ENCODE data around the gene NAPSA. TPM values are rescaled to one million over a fixed set of nuclear protein-coding genes. Genes with fewer than 3 reads are reported as not detected.
A peak's percentile ranks its signal among the peaks of the same experiment; 100 is the strongest.

Gene NAPSA
- total and polyA plus RNA-seq, 9 of the 15 experiments (the other 6 are each of a cell fraction or from before 2014, with no cell fraction given): 0.25 to 1.9 (median 0.69) TPM

DNA sequence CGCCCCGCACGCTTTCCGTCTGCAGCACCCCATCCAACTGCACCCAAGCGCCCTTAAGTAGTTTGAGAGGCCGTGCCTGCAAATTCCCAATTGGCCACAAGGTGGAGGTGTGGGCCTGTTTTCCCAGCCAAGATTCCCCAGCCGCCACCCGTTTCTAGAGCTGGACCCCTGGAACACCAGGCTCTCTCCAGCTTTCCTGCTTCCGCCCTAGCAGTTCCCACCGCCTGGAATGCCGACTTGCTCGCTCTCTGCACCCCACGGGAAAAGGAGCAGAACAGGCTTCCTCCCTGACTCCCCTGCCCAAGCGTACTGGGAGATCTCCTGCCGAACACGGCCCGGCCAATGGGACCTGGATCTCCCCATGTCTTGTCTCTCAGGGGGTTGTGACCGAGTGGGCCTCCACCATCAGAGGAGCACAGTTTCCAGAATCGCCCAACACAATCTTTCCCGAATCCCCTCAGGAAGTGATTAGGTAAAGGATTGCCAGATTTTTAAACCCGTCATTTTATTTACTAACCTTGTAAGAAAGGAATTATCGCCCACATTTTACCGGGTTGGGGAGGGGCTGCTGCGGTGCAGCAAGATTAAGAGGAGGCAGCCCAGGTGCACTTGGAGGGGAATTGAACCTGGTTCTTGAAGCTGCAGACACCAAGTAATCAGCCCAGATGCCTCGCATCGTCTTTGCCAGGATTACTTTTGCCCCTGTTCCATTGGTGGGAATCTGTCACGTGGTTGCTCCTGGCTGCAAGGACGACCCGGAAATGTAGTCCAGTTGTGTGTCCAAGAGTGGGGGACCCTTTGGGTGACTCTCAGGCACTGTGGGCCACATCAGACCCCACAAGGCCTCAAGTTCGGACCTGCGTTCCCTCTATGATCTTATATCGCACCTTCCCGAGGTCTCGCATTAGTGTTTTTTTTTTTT, 3.5 kb upstream of the NAPSA start (continued):
- TF ChIP-seq, protein P1, sequence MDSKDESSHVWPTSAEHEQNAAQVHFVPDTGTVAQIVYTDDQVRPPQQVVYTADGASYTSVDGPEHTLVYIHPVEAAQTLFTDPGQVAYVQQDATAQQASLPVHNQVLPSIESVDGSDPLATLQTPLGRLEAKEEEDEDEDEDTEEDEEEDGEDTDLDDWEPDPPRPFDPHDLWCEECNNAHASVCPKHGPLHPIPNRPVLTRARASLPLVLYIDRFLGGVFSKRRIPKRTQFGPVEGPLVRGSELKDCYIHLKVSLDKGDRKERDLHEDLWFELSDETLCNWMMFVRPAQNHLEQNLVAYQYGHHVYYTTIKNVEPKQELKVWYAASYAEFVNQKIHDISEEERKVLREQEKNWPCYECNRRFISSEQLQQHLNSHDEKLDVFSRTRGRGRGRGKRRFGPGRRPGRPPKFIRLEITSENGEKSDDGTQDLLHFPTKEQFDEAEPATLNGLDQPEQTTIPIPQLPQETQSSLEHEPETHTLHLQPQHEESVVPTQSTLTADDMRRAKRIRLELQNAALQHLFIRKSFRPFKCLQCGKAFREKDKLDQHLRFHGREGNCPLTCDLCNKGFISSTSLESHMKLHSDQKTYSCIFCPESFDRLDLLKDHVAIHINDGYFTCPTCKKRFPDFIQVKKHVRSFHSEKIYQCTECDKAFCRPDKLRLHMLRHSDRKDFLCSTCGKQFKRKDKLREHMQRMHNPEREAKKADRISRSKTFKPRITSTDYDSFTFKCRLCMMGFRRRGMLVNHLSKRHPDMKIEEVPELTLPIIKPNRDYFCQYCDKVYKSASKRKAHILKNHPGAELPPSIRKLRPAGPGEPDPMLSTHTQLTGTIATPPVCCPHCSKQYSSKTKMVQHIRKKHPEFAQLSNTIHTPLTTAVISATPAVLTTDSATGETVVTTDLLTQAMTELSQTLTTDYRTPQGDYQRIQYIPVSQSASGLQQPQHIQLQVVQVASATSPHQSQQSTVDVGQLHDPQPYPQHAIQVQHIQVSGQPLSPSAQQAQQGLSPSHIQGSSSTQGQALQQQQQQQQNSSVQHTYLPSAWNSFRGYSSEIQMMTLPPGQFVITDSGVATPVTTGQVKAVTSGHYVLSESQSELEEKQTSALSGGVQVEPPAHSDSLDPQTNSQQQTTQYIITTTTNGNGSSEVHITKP (IDR thresholded peaks at IDR 0.05; ENCODE audit: partially characterized antibody): peak; percentile 80
- TF ChIP-seq, protein P2, sequence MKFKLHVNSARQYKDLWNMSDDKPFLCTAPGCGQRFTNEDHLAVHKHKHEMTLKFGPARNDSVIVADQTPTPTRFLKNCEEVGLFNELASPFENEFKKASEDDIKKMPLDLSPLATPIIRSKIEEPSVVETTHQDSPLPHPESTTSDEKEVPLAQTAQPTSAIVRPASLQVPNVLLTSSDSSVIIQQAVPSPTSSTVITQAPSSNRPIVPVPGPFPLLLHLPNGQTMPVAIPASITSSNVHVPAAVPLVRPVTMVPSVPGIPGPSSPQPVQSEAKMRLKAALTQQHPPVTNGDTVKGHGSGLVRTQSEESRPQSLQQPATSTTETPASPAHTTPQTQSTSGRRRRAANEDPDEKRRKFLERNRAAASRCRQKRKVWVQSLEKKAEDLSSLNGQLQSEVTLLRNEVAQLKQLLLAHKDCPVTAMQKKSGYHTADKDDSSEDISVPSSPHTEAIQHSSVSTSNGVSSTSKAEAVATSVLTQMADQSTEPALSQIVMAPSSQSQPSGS (CRISPR knock-in tag; IDR thresholded peaks at IDR 0.05): no peak
- TF ChIP-seq HMG20A (CRISPR knock-in tag; conservative IDR thresholded peaks at IDR 0.05) (no peak), HIVEP1 (CRISPR knock-in tag; IDR thresholded peaks at IDR 0.05) (no peak), EZH2 (IDR thresholded peaks at IDR 0.05; ENCODE audit: borderline replicate concordance, low read depth, low read length) (no peak), POLR2AphosphoS5 (IDR thresholded peaks at IDR 0.05; ENCODE audit: control insufficient read depth, insufficient read depth, low read depth, low read length) (no peak), TEAD4 (IDR thresholded peaks at IDR 0.05; ENCODE audit: low read length) (0 out of 2 replicates have a peak, but pooled peaks have one; percentile 9), TEAD4 (CRISPR knock-in tag; IDR thresholded peaks at IDR 0.05; ENCODE audit: borderline replicate concordance) (no peak), BHLHE40 (IDR thresholded peaks at IDR 0.05; ENCODE audit: low read length) (peak; percentile 45), ETV5 (CRISPR knock-in tag; IDR thresholded peaks at IDR 0.05; ENCODE audit: low read depth) (no peak), POLR3G (IDR thresholded peaks at IDR 0.05; ENCODE audit: extremely low read depth, insufficient read length, insufficient replicate concordance) (no peak), FOXM1 (IDR thresholded peaks at IDR 0.05; ENCODE audit: low read depth) (no peak; the same call in 1 of the 2 replicates), FOXM1 (CRISPR knock-in tag; IDR thresholded peaks at IDR 0.05; ENCODE audit: low read depth) (no peak), GATAD2A (IDR thresholded peaks at IDR 0.05) (no peak)
- TF ChIP-seq, protein P3, sequence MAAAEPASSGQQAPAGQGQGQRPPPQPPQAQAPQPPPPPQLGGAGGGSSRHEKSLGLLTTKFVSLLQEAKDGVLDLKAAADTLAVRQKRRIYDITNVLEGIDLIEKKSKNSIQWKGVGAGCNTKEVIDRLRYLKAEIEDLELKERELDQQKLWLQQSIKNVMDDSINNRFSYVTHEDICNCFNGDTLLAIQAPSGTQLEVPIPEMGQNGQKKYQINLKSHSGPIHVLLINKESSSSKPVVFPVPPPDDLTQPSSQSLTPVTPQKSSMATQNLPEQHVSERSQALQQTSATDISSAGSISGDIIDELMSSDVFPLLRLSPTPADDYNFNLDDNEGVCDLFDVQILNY (CRISPR knock-in tag; IDR thresholded peaks at IDR 0.05): no peak
- TF ChIP-seq, protein P4, sequence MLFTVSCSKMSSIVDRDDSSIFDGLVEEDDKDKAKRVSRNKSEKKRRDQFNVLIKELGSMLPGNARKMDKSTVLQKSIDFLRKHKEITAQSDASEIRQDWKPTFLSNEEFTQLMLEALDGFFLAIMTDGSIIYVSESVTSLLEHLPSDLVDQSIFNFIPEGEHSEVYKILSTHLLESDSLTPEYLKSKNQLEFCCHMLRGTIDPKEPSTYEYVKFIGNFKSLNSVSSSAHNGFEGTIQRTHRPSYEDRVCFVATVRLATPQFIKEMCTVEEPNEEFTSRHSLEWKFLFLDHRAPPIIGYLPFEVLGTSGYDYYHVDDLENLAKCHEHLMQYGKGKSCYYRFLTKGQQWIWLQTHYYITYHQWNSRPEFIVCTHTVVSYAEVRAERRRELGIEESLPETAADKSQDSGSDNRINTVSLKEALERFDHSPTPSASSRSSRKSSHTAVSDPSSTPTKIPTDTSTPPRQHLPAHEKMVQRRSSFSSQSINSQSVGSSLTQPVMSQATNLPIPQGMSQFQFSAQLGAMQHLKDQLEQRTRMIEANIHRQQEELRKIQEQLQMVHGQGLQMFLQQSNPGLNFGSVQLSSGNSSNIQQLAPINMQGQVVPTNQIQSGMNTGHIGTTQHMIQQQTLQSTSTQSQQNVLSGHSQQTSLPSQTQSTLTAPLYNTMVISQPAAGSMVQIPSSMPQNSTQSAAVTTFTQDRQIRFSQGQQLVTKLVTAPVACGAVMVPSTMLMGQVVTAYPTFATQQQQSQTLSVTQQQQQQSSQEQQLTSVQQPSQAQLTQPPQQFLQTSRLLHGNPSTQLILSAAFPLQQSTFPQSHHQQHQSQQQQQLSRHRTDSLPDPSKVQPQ (CRISPR knock-in tag; IDR thresholded peaks at IDR 0.05; ENCODE audit: borderline replicate concordance): no peak

Measured in K562 (cell line).